Panc1 (cell line): ENCODE results near the gene NKAIN2. TPM values are rescaled to one million over a fixed set of nuclear protein-coding genes. Genes with fewer than 3 reads are reported as not detected.

ENCODE experiments used
- ATAC-seq: fragments of 200-7000 bp; cut with Tn5 transposase; 2 replicates; pipeline ENCODE4 v1.9.1; 2020; ENCODE audit warnings: mild to moderate bottlenecking, moderate library complexity
- BruUV-seq: library from RNA; stranded (reverse); fragments of 400-500 nt; replicated peaks from 2 replicates; lab custom pipeline; 2021; lab: Mats Ljungman, UMichigan
- CTCF ChIA-PET: fragments of 300-600 bp; sonication (Branson Sonifier 250); formaldehyde crosslinking; loops from one replicate; lab custom pipeline; 2022; ENCODE audit warnings: antibody characterized with exemption; lab: Charles Lee
- POLR2A ChIA-PET: fragments of 300-600 bp; sonication (Branson Sonifier 250); formaldehyde crosslinking; loops from one replicate; lab custom pipeline; 2022; ENCODE audit warnings: antibody characterized with exemption; lab: Charles Lee
- DNase-seq: peaks from one replicate; pipeline ENCODE4 v3.0.0-alpha.2; 2010; ENCODE audit warnings: low read depth, low spot score
- H3K27ac ChIP-seq: 2 replicates; pipeline ENCODE4 v1.5.1; 2011; ENCODE audit warnings: mild to moderate bottlenecking, low read length, inconsistent platforms
- H3K27me3 ChIP-seq: fragments of 200-500 bp; sonication (Bioruptor generic); 2 replicates; pipeline ENCODE4 v1.6.0; 2014; ENCODE audit warnings: low read length, inconsistent platforms; ENCODE audit not compliant: control insufficient read depth, insufficient read depth
- H3K36me3 ChIP-seq: fragments of 200-500 bp; sonication (Bioruptor generic); 2 replicates; pipeline ENCODE4 v1.5.1; 2014; ENCODE audit warnings: inconsistent platforms, mild to moderate bottlenecking, low read length, moderate library complexity; ENCODE audit not compliant: control insufficient read depth, insufficient read depth
- H3K4me1 ChIP-seq: 2 replicates; pipeline ENCODE4 v1.5.1; 2011; ENCODE audit warnings: inconsistent platforms, mild to moderate bottlenecking, low read length, moderate library complexity; ENCODE audit not compliant: control insufficient read depth, insufficient read depth
- H3K4me3 ChIP-seq, 2 experiments: 2 replicates each; pipeline ENCODE4 v1.5.1; 2011 to 2012; ENCODE audit warnings: low read depth in 2 of 2, low read length in 2 of 2, mild to moderate bottlenecking in 2 of 2, inconsistent platforms in 1 of 2, moderate library complexity in 1 of 2
- H3K9me3 ChIP-seq: fragments of 200-500 bp; sonication (Bioruptor generic); 2 replicates; pipeline ENCODE4 v1.5.1; 2014; ENCODE audit warnings: low read depth, mild to moderate bottlenecking, inconsistent platforms, low read length, moderate library complexity; ENCODE audit not compliant: control insufficient read depth, insufficient read depth
- CTCF ChIP-seq: fragments of 450-650 bp; IDR thresholded peaks from 2 replicates; pipeline ENCODE4 v1.5.1; 2017; ENCODE audit warnings: mild to moderate bottlenecking
- POLR2AphosphoS5 ChIP-seq: IDR thresholded peaks from 2 replicates; pipeline ENCODE4 v1.6.1; 2012; ENCODE audit warnings: mild to moderate bottlenecking, low read depth, low read length, moderate library complexity
- REST ChIP-seq, 2 experiments: IDR thresholded peaks; 2 replicates each; pipeline ENCODE4 v1.6.1; 2011 to 2012; ENCODE audit warnings: low read depth in 2 of 2, control low read depth in 1 of 2, low read length in 1 of 2, mild to moderate bottlenecking in 1 of 2, moderate library complexity in 1 of 2; ENCODE audit not compliant: insufficient read depth in 1 of 2
- SIN3A ChIP-seq: IDR thresholded peaks from 2 replicates; pipeline ENCODE4 v1.6.1; 2012; ENCODE audit warnings: low read depth, mild to moderate bottlenecking, low read length, moderate library complexity, borderline replicate concordance; ENCODE audit not compliant: insufficient read depth
- TCF7L2 ChIP-seq: IDR thresholded peaks from 2 replicates; pipeline ENCODE4 v1.6.1; 2011; ENCODE audit warnings: mild to moderate bottlenecking, low read depth, low read length, inconsistent platforms
- in situ Hi-C: cut with HindIII; loops from 2 replicates; pipeline ENCODE4 v1.10.0; 2016; ENCODE audit warnings: low sequenced_read_pairs, low pct_unique_long_range_greater_than_20kb
- intact Hi-C: fragments of 100-400 bp; cut with micrococcal nuclease; formaldehyde crosslinking; loops from one replicate; pipeline ENCODE4 v1.10.0; 2022; ENCODE audit not compliant: unreplicated experiment
- total RNA-seq: library from RNA; stranded (reverse); gene quantifications from one replicate; pipeline ENCODE4 v1.2.1, GENCODE V29; 2021; ENCODE audit not compliant: unreplicated experiment

NKAIN2 gene
- total RNA-seq, 1 experiment from 2014 or later, result 2.6 TPM

- in situ Hi-C loops (no loop called here), intact Hi-C loops (loop anchor here (1.0 to 10.0 kb wide), 3 partner anchors 734 to 1052 kb away; no protein-coding TSS in a partner anchor)
- ATAC-seq (peak; percentile 24), DNase-seq (no peak)
- Histone ChIP-seq H3K27ac (peak overlapping the region; percentile 87), H3K27me3 (no peaks in the 10 kb centered on the region), H3K36me3 (no peaks in the 10 kb centered on the region), H3K4me1 (peaks cover 26% of the 10 kb centered on the region), H3K9me3 (no peaks in the 10 kb centered on the region), H3K4me3 (peak overlapping the region; percentile 79)
- CTCF ChIA-PET, result interaction anchor here (0.6 to 1.3 kb wide), 11 partner anchors 14 to 1052 kb away, joined by 3 to 8 read pairs (median 3); no protein-coding TSS in a partner anchor
- no TSS peak for BruUV-seq
- POLR2A ChIA-PET, result no interaction called here
- TF ChIP-seq SIN3A (no peak), POLR2AphosphoS5 (no peak), REST (IDR thresholded peaks at IDR 0.05; ENCODE audit: insufficient read depth in 1 of 2, low read depth in 2 of 2, low read length in 1 of 2) (no peak), CTCF (0 out of 2 replicates have a peak, but pooled peaks have one; percentile 40), TCF7L2 (no peak)
These were observed 1.3 kb upstream of the NKAIN2 start for GRCh38 chr6:123802351-123802696.

DNA sequence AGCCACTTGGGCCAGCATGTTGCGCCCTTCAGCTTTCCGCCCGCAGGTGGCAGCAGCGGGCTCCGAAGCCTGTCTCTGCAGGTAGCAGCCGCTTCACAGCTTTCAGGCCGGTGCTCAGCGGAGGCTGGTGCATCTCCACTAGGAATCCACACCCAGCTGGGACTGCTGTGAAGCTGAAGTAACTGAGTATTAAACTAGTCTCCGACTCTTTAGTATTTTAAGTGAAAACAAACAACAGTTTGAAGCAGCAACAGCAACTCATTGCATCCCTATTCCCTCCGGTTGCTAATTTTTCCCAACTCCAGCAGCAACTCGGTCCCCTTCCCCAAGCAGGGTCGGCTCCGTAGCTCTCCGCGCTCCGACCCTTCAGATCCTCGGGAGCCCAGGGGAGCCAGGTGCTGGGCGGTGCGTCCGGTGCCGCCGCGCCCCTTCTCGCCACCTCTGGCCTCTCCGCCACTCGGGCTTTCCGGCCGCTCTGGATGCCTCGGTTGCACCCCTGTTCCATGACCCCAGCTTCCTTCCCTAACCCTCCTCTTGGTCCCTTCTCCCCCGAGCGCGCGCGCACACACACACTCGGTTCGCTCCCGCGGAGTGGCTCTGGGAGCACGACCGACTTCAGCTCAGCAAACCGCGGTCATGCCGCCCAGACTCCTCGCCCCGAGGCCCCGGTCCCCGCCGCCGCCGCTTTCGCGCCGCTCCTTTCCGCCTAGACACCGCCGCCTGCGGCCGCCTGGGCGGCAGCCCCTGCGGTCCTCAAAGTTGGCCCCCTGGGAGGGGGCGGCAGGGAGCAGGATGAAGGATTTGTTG is 765 bp upstream of the NKAIN2 start:
- ChIA-PET CTCF (interaction anchor here (0.6 to 1.3 kb wide), 12 partner anchors 8 to 1052 kb away, joined by 3 to 8 read pairs (median 3); no protein-coding TSS in a partner anchor), POLR2A (no interaction called here)
- Histone ChIP-seq H3K36me3 (no peaks in the 10 kb centered on the region), H3K4me1 (peaks cover 26% of the 10 kb centered on the region), H3K27me3 (no peaks in the 10 kb centered on the region), H3K27ac (peak overlapping the region; percentile 87), H3K4me3 (peak overlapping the region; percentile 79), H3K9me3 (no peaks in the 10 kb centered on the region)
- in situ Hi-C loops (no loop called here), intact Hi-C loops (loop anchor here (1.0 to 10.0 kb wide), 3 partner anchors 734 to 1052 kb away; no protein-coding TSS in a partner anchor)
- DNase-seq, result peak; percentile 65
- TF ChIP-seq SIN3A, result 0 out of 2 replicates have a peak, but pooled peaks have one; percentile 65
- TF ChIP-seq POLR2AphosphoS5, result peak; percentile 69
- peak; percentile 98 for TF ChIP-seq CTCF
- TF ChIP-seq REST (IDR thresholded peaks at IDR 0.05; ENCODE audit: insufficient read depth in 1 of 2, low read depth in 2 of 2, low read length in 1 of 2), result no peak
- peak; percentile 53; the same call in 1 of the 2 replicates for TF ChIP-seq TCF7L2
- ATAC-seq, result peak; percentile 91
- BruUV-seq, result TSS peak; percentile 69
